ENCODE data around the gene CDKN2B-AS1. TPM values are rescaled to one million over a fixed set of nuclear protein-coding genes. Genes with fewer than 3 reads are reported as not detected.

Gene CDKN2B-AS1
- total and polyA plus RNA-seq, 2 experiments from 2014 or later, result 0.27 to 0.68 TPM

DNA sequence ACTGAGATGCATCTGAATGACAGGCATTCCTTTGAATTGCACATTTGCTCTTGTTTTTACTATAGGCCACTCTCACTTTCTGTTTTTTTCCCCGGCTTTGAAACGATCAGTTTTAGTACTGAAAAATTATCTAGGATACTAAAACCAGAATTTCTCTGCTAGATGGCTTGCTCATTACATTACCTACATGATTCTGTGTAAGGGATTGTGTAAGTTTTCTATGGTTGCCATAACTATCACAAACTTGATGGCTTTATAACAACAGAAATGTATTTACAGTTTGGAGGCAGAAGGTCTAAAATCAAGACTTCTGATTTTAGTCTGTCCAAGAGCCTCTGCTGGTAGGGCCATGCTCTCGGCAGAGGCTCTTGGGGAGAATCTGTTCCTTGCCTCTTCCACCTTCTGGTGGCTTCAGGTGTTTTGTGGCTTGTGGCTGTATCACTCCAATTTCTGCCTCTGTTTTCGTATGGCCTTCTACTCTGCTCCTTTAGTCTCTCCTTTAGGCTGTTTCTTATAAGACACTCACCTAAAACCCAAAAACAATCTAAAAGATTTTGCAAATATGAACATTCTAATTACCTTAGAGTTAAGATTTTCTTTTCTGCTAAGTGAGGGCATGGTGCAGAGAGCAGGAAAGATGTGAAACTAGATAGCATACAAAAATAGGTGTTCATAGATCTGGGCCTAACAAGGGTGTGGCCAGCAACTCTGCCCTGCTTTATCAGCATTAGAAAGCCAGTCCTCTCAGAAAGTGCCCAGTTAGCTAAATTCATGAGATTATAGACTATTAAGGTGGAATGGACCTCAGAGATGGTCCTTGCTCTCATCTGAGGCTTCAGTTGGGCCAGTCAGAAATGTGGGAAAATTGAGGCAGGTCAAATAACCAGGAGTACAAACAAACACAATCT is 107.8 kb downstream of the CDKN2B-AS1 start:
- no peaks in the 10 kb centered on the region for H3K9me2 ChIP-seq (replicated peaks; ENCODE audit: insufficient read depth)
- 97% methylated on average over 4 of the region's 4 CpGs for WGBS (ENCODE audit: low lambda C conversion rate, missing lambda C conversion rate)
- H2AFZ ChIP-seq, result no peak overlapping the region
- H3K79me2 ChIP-seq, result no peaks in the 10 kb centered on the region
- H3K9me3 ChIP-seq (ENCODE audit: low read depth), result no peaks in the 10 kb centered on the region
- H3K27ac ChIP-seq, result peak overlapping the region; percentile 29
- H3K4me2 ChIP-seq, result no peak overlapping the region
- DNase-seq (ENCODE audit: low spot score), result no peak
- H3K36me3 ChIP-seq (replicated peaks; ENCODE audit: insufficient read depth, low read depth), result no peaks in the 10 kb centered on the region
- no peak overlapping the region for H3K4me3 ChIP-seq
- no peaks in the 10 kb centered on the region for H3K27me3 ChIP-seq
- H4K20me1 ChIP-seq (ENCODE audit: insufficient read depth, poor library complexity, severe bottlenecking), result no peaks in the 10 kb centered on the region
- peaks cover 4% of the 10 kb centered on the region for H3K4me1 ChIP-seq (ENCODE audit: insufficient read depth)
- TF ChIP-seq EZH2 (IDR thresholded peaks at IDR 0.05; ENCODE audit: borderline replicate concordance), result no peak

DNA sequence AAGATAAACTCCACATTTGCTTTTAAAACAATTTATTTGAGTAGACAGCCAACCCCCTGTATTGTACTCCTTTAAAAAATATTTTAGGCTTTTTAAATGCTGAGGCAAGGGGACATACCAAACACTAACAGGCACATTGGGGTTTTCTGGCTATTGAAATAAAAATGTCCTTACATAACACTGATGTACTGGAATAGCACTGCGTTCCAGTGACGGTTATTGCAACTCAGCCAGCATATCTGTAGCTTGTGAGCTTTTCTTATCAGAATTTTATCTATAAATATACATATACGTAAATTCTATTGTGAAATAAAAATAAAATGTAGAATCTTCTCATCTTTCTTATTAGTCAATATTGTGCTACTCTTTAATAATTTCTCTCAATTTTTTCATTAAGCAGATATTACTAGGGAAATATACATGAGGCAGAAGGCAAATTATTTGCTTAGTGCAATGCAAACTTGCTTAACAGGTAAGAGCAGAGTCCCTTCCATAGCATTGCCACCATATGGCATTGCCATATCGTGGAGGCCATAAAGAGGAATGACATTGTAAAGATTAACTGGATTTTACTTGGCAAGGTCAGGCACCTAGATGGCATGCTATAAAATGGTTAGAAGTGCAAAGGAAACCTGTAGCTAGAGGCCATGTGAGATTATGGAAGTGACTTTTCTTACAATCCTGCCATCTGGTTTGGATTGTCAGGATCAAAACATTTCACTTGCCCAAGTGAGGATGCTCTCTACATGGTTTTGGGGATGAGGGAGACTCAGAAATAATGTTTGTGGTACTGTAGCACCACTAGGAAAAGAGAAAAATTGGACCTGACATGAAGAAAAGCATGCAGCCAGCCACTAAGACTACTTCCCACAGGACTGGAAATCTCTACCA is 109.3 kb downstream of the CDKN2B-AS1 start:
- no peak for DNase-seq (ENCODE audit: low spot score)
- H3K4me2 ChIP-seq, result no peak overlapping the region
- peak overlapping the region; percentile 46 for H3K27ac ChIP-seq

DNA sequence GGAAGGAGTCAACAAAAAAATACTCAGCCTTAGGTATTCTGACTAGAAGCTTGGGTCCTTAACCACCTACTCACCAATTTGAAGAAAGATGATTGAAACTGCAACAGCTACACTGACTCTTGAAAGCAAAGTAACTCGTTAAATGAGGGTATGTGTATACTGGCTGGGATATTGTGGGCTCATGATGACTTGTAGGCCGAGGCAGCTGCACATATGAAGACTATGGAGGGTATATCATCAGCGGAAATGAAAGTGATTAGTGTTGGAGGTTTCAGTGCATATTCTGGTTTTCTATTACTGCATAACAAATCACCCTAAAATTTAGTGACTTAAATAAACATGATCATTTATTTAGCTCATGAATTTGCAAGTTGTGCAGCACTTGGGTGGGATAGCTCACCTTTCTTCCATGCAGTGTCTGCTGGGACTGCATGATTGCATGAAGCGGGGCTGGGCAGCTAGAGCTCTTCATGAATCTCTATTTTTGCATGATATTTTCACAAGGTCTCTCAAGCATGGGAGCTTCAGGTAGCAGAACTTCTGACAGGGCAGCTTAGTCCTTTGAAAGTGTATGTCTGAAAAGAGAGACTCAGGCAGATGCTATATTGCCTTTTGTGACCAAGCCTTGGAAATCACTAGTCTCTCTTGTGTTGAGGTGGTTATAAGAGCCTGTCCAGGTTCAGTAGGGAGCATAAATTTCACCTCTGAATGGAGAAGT is 110.6 kb downstream of the CDKN2B-AS1 start:
- Histone ChIP-seq H3K27me3 (no peaks in the 10 kb centered on the region), H3K4me2 (no peak overlapping the region), H3K36me3 (replicated peaks; ENCODE audit: insufficient read depth, low read depth) (no peaks in the 10 kb centered on the region), H3K9me3 (ENCODE audit: low read depth) (no peaks in the 10 kb centered on the region), H4K20me1 (ENCODE audit: insufficient read depth, poor library complexity, severe bottlenecking) (no peaks in the 10 kb centered on the region), H3K79me2 (no peaks in the 10 kb centered on the region), H3K27ac (no peak overlapping the region), H3K9me2 (replicated peaks; ENCODE audit: insufficient read depth) (no peaks in the 10 kb centered on the region), H2AFZ (no peak overlapping the region), H3K4me3 (no peak overlapping the region), H3K4me1 (ENCODE audit: insufficient read depth) (peaks cover 4% of the 10 kb centered on the region)
- TF ChIP-seq, protein P1, sequence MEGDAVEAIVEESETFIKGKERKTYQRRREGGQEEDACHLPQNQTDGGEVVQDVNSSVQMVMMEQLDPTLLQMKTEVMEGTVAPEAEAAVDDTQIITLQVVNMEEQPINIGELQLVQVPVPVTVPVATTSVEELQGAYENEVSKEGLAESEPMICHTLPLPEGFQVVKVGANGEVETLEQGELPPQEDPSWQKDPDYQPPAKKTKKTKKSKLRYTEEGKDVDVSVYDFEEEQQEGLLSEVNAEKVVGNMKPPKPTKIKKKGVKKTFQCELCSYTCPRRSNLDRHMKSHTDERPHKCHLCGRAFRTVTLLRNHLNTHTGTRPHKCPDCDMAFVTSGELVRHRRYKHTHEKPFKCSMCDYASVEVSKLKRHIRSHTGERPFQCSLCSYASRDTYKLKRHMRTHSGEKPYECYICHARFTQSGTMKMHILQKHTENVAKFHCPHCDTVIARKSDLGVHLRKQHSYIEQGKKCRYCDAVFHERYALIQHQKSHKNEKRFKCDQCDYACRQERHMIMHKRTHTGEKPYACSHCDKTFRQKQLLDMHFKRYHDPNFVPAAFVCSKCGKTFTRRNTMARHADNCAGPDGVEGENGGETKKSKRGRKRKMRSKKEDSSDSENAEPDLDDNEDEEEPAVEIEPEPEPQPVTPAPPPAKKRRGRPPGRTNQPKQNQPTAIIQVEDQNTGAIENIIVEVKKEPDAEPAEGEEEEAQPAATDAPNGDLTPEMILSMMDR (IDR thresholded peaks at IDR 0.05; ENCODE audit: poor library complexity), result no peak
- TF ChIP-seq EZH2 (IDR thresholded peaks at IDR 0.05; ENCODE audit: borderline replicate concordance), result no peak
- no peak for TF ChIP-seq EZH2phosphoT487 (IDR thresholded peaks at IDR 0.05; ENCODE audit: low read depth, severe bottlenecking, unreplicated experiment)
- no peak for DNase-seq (ENCODE audit: low spot score)
- 96% methylated on average over 4 of the region's 4 CpGs for WGBS (ENCODE audit: low lambda C conversion rate, missing lambda C conversion rate)

More for the DNA sequence above, 109.3 kb downstream of the CDKN2B-AS1 start:
- H3K4me1 ChIP-seq (ENCODE audit: insufficient read depth), result peaks cover 7% of the 10 kb centered on the region
- WGBS (ENCODE audit: low lambda C conversion rate, missing lambda C conversion rate), result 49% methylated on average over 4 of the region's 4 CpGs
- no peaks in the 10 kb centered on the region for H3K27me3 ChIP-seq
- H3K4me3 ChIP-seq, result no peak overlapping the region
- H3K9me2 ChIP-seq (replicated peaks; ENCODE audit: insufficient read depth), result no peaks in the 10 kb centered on the region
- no peaks in the 10 kb centered on the region for H3K9me3 ChIP-seq (ENCODE audit: low read depth)
- H3K36me3 ChIP-seq (replicated peaks; ENCODE audit: insufficient read depth, low read depth), result no peaks in the 10 kb centered on the region
- H2AFZ ChIP-seq, result no peak overlapping the region
- no peaks in the 10 kb centered on the region for H3K79me2 ChIP-seq
- TF ChIP-seq EZH2 (IDR thresholded peaks at IDR 0.05; ENCODE audit: borderline replicate concordance), result no peak
- H4K20me1 ChIP-seq (ENCODE audit: insufficient read depth, poor library complexity, severe bottlenecking), result no peaks in the 10 kb centered on the region
